ENCODE results near the gene IRAK2.

IRAK2 gene

GRCh38 chr3:10189557-10190354, 25.0 kb downstream of the IRAK2 start:
- DNase-seq (ENCODE audit: low read depth in 2 of 2) = no peak

- DNase-seq (ENCODE audit: low read depth in 2 of 2) = peak; percentile 38 to 42
Observed at GRCh38 chr3:10192953-10193691, 28.4 kb downstream of the IRAK2 start.

GRCh38 chr3:10193692-10194327, 29.1 kb downstream of the IRAK2 start:
- no peak for DNase-seq (ENCODE audit: low read depth in 2 of 2)

- DNase-seq (ENCODE audit: low read depth in 2 of 2) = peak in 1 of 2 donors; percentile 32
Observed at GRCh38 chr3:10194328-10195071, 29.8 kb downstream of the IRAK2 start.

GRCh38 chr3:10195366-10196089, 30.8 kb downstream of the IRAK2 start:
- DNase-seq (ENCODE audit: low read depth in 2 of 2) = no peak

GRCh38 chr3:10196389-10197052, 31.8 kb downstream of the IRAK2 start:
- DNase-seq (ENCODE audit: low read depth in 2 of 2) = no peak

- no peak for DNase-seq (ENCODE audit: low read depth in 2 of 2)
Observed at GRCh38 chr3:10198226-10198625, 33.5 kb downstream of the IRAK2 start.

GRCh38 chr3:10198761-10199649, 34.3 kb downstream of the IRAK2 start:
- DNase-seq (ENCODE audit: low read depth in 2 of 2) = peak; percentile 59 to 67

GRCh38 chr3:10204921-10205320, 40.2 kb downstream of the IRAK2 start:
- no peak for DNase-seq (ENCODE audit: low read depth in 2 of 2)

- DNase-seq (ENCODE audit: low read depth in 2 of 2) = no peak
Observed at GRCh38 chr3:10205451-10206165, 40.9 kb downstream of the IRAK2 start.

GRCh38 chr3:10206166-10206511, 41.4 kb downstream of the IRAK2 start:
- no peak for DNase-seq (ENCODE audit: low read depth in 2 of 2)

- no peak for DNase-seq (ENCODE audit: low read depth in 2 of 2)
Observed at GRCh38 chr3:10213156-10213792, 48.6 kb downstream of the IRAK2 start.

GRCh38 chr3:10215578-10216368, 51.1 kb downstream of the IRAK2 start:
- DNase-seq (ENCODE audit: low read depth in 2 of 2) = no peak

- DNase-seq (ENCODE audit: low read depth in 2 of 2) = no peak
Observed at GRCh38 chr3:10217359-10217758, 52.6 kb downstream of the IRAK2 start.

- DNase-seq (ENCODE audit: low read depth in 2 of 2) = no peak
Observed at GRCh38 chr3:10219737-10220136, 55.0 kb downstream of the IRAK2 start.

- peak; percentile 19 to 55 for DNase-seq (ENCODE audit: low read depth in 2 of 2)
Observed at GRCh38 chr3:10223676-10224639, 59.2 kb downstream of the IRAK2 start.

Measured in stimulated activated CD8-positive, alpha-beta memory T cell treated with anti-CD3 and anti-CD28 coated beads, Interleukin-15, amount 100 ng/mL, for 48 hours (primary cell).